HepG2 (cell line): ENCODE results near the gene L1CAM. TPM values are rescaled to one million over a fixed set of nuclear protein-coding genes. Genes with fewer than 3 reads are reported as not detected.

Experiments used
- ATAC-seq: fragments of 200-7000 bp; cut with Tn5 transposase; 3 replicates; pipeline ENCODE4 v1.9.1; 2020; ENCODE audit warnings: mild to moderate bottlenecking, moderate library complexity
- BruUV-seq: library from RNA; stranded (reverse); fragments of 400-500 nt; replicated peaks from 2 replicates; lab custom pipeline; 2021; lab: Mats Ljungman, UMichigan
- CTCF ChIA-PET: fragments of 300-600 bp; formaldehyde crosslinking; extraction: SDS; loops from one replicate; lab custom pipeline; 2021; ENCODE audit warnings: low total read pairs, inconsistent platforms, low intra/inter-chr PET ratio; lab: Yijun Ruan, JAX
- POLR2A ChIA-PET: fragments of 350-600 bp; sonication (Branson Sonifier 250); formaldehyde crosslinking; loops from one replicate; lab custom pipeline; 2020; ENCODE audit warnings: antibody characterized with exemption, inconsistent platforms; lab: Yijun Ruan, JAX
- DNase-seq: peaks from one replicate; pipeline ENCODE4 v3.0.0-alpha.2; 2015; ENCODE audit warnings: low spot score
- FAIRE-seq: peaks from 3 replicates; lab custom pipeline; 2011; peaks lifted over from hg19 to GRCh38; lab: Jason Lieb, UNC
- H2AFZ ChIP-seq: one replicate; pipeline ENCODE4 v1.6.1; 2011; ENCODE audit warnings: low read length, inconsistent platforms
- H3K27ac ChIP-seq: fragments of 300-600 bp; 3 replicates; pipeline ENCODE4 v1.8.0; 2011; ENCODE audit warnings: mixed run types, mild to moderate bottlenecking, mixed read lengths, low read length, inconsistent platforms; ENCODE audit not compliant: insufficient read depth; ENCODE audit errors: extremely low read length
- H3K27me3 ChIP-seq, 2 experiments: fragments of 200-600 bp in 1 of 2; 2 replicates in 1 of 2; 3 replicates in 1 of 2; pipeline versions ENCODE4 v1.6.0 to v1.8.0; 2011; ENCODE audit warnings: low read length in 2 of 2, mild to moderate bottlenecking in 2 of 2, moderate library complexity in 2 of 2, inconsistent platforms in 1 of 2; ENCODE audit not compliant: insufficient read depth in 2 of 2, control insufficient read depth in 1 of 2
- H3K36me3 ChIP-seq, 2 experiments: fragments of 200-600 bp in 1 of 2; replicated peaks in 1 of 2; 2 replicates in 1 of 2; 3 replicates in 1 of 2; pipeline versions ENCODE4 v1.5.1 to v1.8.0; 2011; ENCODE audit warnings: low read length in 2 of 2, inconsistent platforms in 1 of 2; ENCODE audit not compliant: insufficient read depth in 2 of 2, control insufficient read depth in 1 of 2
- H3K4me1 ChIP-seq: 2 replicates; pipeline ENCODE4 v1.5.1; 2012; ENCODE audit warnings: low read length, inconsistent platforms; ENCODE audit not compliant: insufficient read depth
- H3K4me2 ChIP-seq: 2 replicates; pipeline ENCODE4 v1.6.0; 2011; ENCODE audit warnings: low read depth, low read length, inconsistent platforms
- H3K4me3 ChIP-seq, 3 experiments: fragments of 200-600 bp in 1 of 3; sonication (generic), shearing (Covaris generic) in 1 of 3; replicated peaks in 1 of 3; 2 replicates each; pipeline ENCODE4 v1.5.1; 2011 to 2016; ENCODE audit warnings: low read length in 3 of 3, inconsistent platforms in 2 of 3, low read depth in 2 of 3, mild to moderate bottlenecking in 2 of 3, control low read depth in 1 of 3, mixed read lengths in 1 of 3; ENCODE audit not compliant: insufficient read depth in 1 of 3
- H3K79me2 ChIP-seq: one replicate; pipeline ENCODE4 v1.6.1; 2011; ENCODE audit warnings: low read length, inconsistent platforms; ENCODE audit not compliant: insufficient read depth
- H3K9ac ChIP-seq: 2 replicates; pipeline ENCODE4 v1.6.0; 2011; ENCODE audit warnings: mild to moderate bottlenecking, low read depth, low read length, inconsistent platforms; ENCODE audit not compliant: insufficient read depth
- H3K9me3 ChIP-seq: 2 replicates; pipeline ENCODE4 v1.5.1; 2012; ENCODE audit warnings: mild to moderate bottlenecking, low read length
- H4K20me1 ChIP-seq: 2 replicates; pipeline ENCODE4 v1.6.0; 2011; ENCODE audit warnings: inconsistent platforms, mild to moderate bottlenecking, low read length, moderate library complexity; ENCODE audit not compliant: insufficient read depth
- ATF6 ChIP-seq: sonication (generic); formaldehyde crosslinking; conservative IDR thresholded peaks from 2 replicates; pipeline ENCODE4 v1.4.0; 2020; ENCODE audit warnings: missing genetic modification reagents
- JUN ChIP-seq: sonication (generic); formaldehyde crosslinking; IDR thresholded peaks from 2 replicates; pipeline ENCODE4 v1.4.0; 2020; ENCODE audit warnings: mild to moderate bottlenecking, missing genetic modification reagents
- KLF11 ChIP-seq: IDR thresholded peaks from 2 replicates; pipeline ENCODE4 v1.6.1; 2016; ENCODE audit warnings: missing compliant biosample characterization
- MBD4 ChIP-seq: IDR thresholded peaks from 2 replicates; pipeline ENCODE4 v1.6.1; 2012; ENCODE audit warnings: low read length, inconsistent platforms, borderline replicate concordance
- ZBTB7A ChIP-seq: sonication (generic); formaldehyde crosslinking; IDR thresholded peaks from 2 replicates; pipeline ENCODE4 v1.8.0; 2022; ENCODE audit warnings: mild to moderate bottlenecking, missing genetic modification reagents
- ZIK1 ChIP-seq: sonication (generic); formaldehyde crosslinking; IDR thresholded peaks from 2 replicates; pipeline ENCODE4 v1.5.0; 2020; ENCODE audit warnings: mild to moderate bottlenecking, low read depth, missing genetic modification reagents, borderline replicate concordance
- ZNF547 ChIP-seq: sonication (generic); formaldehyde crosslinking; IDR thresholded peaks from 2 replicates; pipeline ENCODE4 v1.5.1; 2020; ENCODE audit warnings: mild to moderate bottlenecking, missing genetic modification reagents
- ZNF674 ChIP-seq: sonication (generic); formaldehyde crosslinking; IDR thresholded peaks from 2 replicates; pipeline ENCODE4 v1.5.0; 2020; ENCODE audit warnings: low read depth, mild to moderate bottlenecking, missing genetic modification reagents
- ZNF777 ChIP-seq: sonication (generic); formaldehyde crosslinking; IDR thresholded peaks from 2 replicates; pipeline ENCODE4 v1.4.0; 2020; ENCODE audit warnings: missing genetic modification reagents
- WGBS: methylation state at CpG from one replicate; pipeline ENCODE4 v1.1.6; 2017; ENCODE audit warnings: low lambda C conversion rate; 5-methylcytosine and 5-hydroxymethylcytosine counted together
- in situ Hi-C: cut with HindIII; loops from 2 replicates; pipeline ENCODE4 v1.10.0; 2017; ENCODE audit warnings: low pct_unique_long_range_greater_than_20kb; ENCODE audit not compliant: extremely low pct_ligation_motif_present
- intact Hi-C: fragments of 100-400 bp; cut with micrococcal nuclease; formaldehyde crosslinking; loops from one replicate; pipeline ENCODE4 v1.10.0; 2022; ENCODE audit not compliant: unreplicated experiment
- polyA plus RNA-seq, 8 experiments: library from polyadenylated mRNA; depleted of rRNA in 3 of 8; stranded (reverse) in 7 of 8; unstranded in 1 of 8; fragments of >200 nt; fragmentation: Illumina TruSeq in 4 of 8; extraction: Trizol in 4 of 8; gene quantifications; 2 replicates each; pipeline versions ENCODE4 v1.2.1 to v1.2.3, GENCODE V29; 2011 to 2016; ENCODE audit warnings: low read depth in 4 of 8, missing spikeins in 1 of 8, mixed read lengths in 1 of 8; ENCODE audit not compliant: insufficient read depth in 1 of 8
- total RNA-seq, 5 experiments: library from RNA; depleted of rRNA; stranded (reverse); fragments of >200 nt; fragmentation: Illumina TruSeq; extraction: Trizol; gene quantifications; 2 replicates each; pipeline ENCODE4 v1.2.3, GENCODE V29; 2016; ENCODE audit warnings: low read depth in 1 of 5
- TF ChIP-seq, protein P1 (sequence below): sonication (generic); formaldehyde crosslinking; IDR thresholded peaks from 2 replicates; pipeline ENCODE4 v1.4.0; 2020; ENCODE audit warnings: missing genetic modification reagents
- TF ChIP-seq, protein P2 (sequence below): sonication (generic); formaldehyde crosslinking; IDR thresholded peaks from 2 replicates; pipeline ENCODE4 v1.9.0; 2021; ENCODE audit warnings: missing genetic modification reagents, mild to moderate bottlenecking, borderline replicate concordance
- TF ChIP-seq, protein P3 (sequence below): sonication (generic); formaldehyde crosslinking; IDR thresholded peaks from 2 replicates; pipeline ENCODE4 v1.4.0; 2020; ENCODE audit warnings: mild to moderate bottlenecking, low read depth, missing genetic modification reagents

The L1CAM gene
- total and polyA plus RNA-seq, 2 of the 13 experiments (the other 11 are each of a cell fraction or from before 2014, with no cell fraction given), result 1.4 to 2.0 TPM

DNA sequence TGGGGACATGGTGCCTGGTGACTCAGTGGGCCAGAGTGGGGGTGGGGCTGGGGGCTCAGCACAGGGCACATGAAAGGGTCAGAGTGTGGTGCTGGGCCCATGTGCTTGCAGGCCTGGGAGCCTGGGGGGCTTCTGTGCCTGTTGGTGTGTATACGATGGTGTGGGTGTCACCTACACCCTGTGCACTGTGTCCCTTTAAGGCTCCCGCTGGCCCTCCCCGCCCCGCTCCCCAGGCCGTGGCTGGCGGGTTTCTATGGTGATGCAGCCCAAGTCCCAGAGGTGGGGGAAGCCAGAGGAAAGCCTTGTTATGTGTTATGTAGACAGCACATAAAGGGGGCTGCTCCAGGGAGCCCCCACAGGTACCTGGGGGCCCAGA lies 5.5 kb downstream of the L1CAM start:
- POLR2A ChIA-PET, result no interaction called here
- intact Hi-C loops (no loop called here), in situ Hi-C loops (no loop called here)
- FAIRE-seq, result no peak
- H2AFZ ChIP-seq, result no peak overlapping the region
- peaks cover 51% of the 10 kb centered on the region for H3K4me1 ChIP-seq
- no peak overlapping the region for H3K4me2 ChIP-seq
- no peak overlapping the region for H3K4me3 ChIP-seq
- no peak for TF ChIP-seq KLF11 (CRISPR knock-in tag)
- TF ChIP-seq ZNF777 (CRISPR knock-in tag), result no peak
- no peak for TF ChIP-seq MBD4
- TF ChIP-seq ZNF547 (CRISPR knock-in tag), result no peak
- TF ChIP-seq, protein P1, sequence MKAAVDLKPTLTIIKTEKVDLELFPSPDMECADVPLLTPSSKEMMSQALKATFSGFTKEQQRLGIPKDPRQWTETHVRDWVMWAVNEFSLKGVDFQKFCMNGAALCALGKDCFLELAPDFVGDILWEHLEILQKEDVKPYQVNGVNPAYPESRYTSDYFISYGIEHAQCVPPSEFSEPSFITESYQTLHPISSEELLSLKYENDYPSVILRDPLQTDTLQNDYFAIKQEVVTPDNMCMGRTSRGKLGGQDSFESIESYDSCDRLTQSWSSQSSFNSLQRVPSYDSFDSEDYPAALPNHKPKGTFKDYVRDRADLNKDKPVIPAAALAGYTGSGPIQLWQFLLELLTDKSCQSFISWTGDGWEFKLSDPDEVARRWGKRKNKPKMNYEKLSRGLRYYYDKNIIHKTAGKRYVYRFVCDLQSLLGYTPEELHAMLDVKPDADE (CRISPR knock-in tag), result no peak
- TF ChIP-seq ZIK1, result no peak
- no peak for TF ChIP-seq ZBTB7A (CRISPR knock-in tag)
- no peak for ATAC-seq
- no TSS peak for BruUV-seq
- H3K9me3 ChIP-seq, result no peaks in the 10 kb centered on the region
- H4K20me1 ChIP-seq, result no peaks in the 10 kb centered on the region
- H3K9ac ChIP-seq, result no peak overlapping the region
- CTCF ChIA-PET, result no interaction called here
- no peak for DNase-seq
- H3K79me2 ChIP-seq, result no peaks in the 10 kb centered on the region
- peaks cover 0 to 9% of the 10 kb centered on the region in 2 experiments; a peak in 2 of 5 replicates for H3K27me3 ChIP-seq
- H3K36me3 ChIP-seq, result no peaks in the 10 kb centered on the region
- WGBS, result no CpG with 5 or more reads among the region's 6 CpGs
- no peak overlapping the region for H3K27ac ChIP-seq

DNA sequence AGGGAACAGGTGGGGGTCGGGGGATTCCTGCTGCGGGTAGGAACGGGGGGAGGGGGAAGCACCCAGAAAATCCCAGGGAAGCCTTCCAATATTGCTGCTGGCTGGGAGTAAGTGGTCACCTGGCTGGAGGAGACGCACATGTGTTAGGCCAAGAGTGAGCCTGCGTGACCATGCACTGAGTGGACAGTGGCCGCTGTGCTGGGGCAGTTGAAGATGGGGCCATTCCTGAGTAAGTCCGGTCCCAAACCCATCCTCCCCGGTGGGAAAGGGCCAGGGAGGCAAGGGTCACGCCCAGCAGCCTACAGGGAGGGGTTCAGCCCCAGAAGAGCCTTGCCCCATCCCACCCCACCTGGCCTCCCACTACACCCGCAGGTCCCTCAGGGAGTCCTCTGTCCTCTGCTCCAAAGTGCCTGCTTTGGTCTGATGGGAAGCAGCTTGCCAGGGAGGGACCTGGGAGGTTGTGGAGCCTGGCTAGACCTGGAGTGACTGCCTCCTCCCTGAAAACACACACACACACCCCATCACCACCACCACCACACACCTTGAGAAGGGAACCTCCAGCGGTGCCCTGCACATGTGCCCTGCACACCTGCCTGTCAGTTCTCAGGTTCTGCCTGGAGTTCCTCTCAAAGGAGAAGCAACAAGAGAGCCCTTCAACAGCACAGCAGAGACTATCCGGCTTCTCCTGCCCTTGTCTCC lies 6.1 kb downstream of the L1CAM start:
- Histone ChIP-seq H3K4me3 (no peak overlapping the region), H3K4me2 (no peak overlapping the region), H4K20me1 (no peaks in the 10 kb centered on the region), H2AFZ (no peak overlapping the region), H3K9ac (no peak overlapping the region), H3K79me2 (no peaks in the 10 kb centered on the region), H3K27me3 (peaks cover 0 to 3% of the 10 kb centered on the region in 2 experiments; a peak in 1 of 5 replicates), H3K9me3 (no peaks in the 10 kb centered on the region), H3K4me1 (peaks cover 51% of the 10 kb centered on the region), H3K36me3 (no peaks in the 10 kb centered on the region), H3K27ac (no peak overlapping the region)
- POLR2A ChIA-PET, result no interaction called here
- no peak for DNase-seq
- in situ Hi-C loops (no loop called here), intact Hi-C loops (no loop called here)
- CTCF ChIA-PET, result no interaction called here
- ATAC-seq, result no peak
- WGBS, result no CpG with 5 or more reads among the region's 12 CpGs
- no peak for FAIRE-seq
- no TSS peak for BruUV-seq
- TF ChIP-seq ATF6 (no peak), JUN (CRISPR knock-in tag) (no peak), ZNF674 (CRISPR knock-in tag) (no peak)
- TF ChIP-seq, protein P2, sequence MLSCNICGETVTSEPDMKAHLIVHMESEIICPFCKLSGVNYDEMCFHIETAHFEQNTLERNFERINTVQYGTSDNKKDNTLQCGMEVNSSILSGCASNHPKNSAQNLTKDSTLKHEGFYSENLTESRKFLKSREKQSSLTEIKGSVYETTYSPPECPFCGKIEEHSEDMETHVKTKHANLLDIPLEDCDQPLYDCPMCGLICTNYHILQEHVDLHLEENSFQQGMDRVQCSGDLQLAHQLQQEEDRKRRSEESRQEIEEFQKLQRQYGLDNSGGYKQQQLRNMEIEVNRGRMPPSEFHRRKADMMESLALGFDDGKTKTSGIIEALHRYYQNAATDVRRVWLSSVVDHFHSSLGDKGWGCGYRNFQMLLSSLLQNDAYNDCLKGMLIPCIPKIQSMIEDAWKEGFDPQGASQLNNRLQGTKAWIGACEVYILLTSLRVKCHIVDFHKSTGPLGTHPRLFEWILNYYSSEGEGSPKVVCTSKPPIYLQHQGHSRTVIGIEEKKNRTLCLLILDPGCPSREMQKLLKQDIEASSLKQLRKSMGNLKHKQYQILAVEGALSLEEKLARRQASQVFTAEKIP (CRISPR knock-in tag), result no peak
- TF ChIP-seq, protein P3, sequence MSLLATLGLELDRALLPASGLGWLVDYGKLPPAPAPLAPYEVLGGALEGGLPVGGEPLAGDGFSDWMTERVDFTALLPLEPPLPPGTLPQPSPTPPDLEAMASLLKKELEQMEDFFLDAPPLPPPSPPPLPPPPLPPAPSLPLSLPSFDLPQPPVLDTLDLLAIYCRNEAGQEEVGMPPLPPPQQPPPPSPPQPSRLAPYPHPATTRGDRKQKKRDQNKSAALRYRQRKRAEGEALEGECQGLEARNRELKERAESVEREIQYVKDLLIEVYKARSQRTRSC (CRISPR knock-in tag), result no peak
